ENCODE results near the gene GNAI3. TPM values are rescaled to one million over a fixed set of nuclear protein-coding genes. Genes with fewer than 3 reads are reported as not detected.

GNAI3 gene
- polyA plus RNA-seq, 1 donor from 2014 or later: 10.6 TPM

DNA sequence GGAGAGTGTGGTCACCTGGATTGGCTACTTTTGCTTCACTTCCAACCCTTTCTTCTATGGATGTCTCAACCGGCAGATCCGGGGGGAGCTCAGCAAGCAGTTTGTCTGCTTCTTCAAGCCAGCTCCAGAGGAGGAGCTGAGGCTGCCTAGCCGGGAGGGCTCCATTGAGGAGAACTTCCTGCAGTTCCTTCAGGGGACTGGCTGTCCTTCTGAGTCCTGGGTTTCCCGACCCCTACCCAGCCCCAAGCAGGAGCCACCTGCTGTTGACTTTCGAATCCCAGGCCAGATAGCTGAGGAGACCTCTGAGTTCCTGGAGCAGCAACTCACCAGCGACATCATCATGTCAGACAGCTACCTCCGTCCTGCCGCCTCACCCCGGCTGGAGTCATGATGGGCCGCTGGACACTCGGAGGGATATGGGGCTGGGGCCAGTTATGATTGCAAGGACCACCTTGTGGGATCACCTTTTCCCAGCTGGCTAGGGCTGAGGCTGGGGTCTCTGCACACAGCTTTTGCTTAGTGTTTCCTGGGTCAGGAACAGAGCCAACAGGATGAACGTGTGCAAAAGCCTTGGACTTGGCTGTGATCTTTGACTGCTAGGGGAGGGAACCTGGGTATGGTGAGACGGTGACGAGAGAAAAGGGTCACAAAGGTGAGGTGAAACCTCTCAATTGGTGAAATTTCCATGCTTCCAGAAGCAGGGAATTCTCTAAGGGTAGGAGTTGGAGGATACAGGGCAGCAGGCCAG lies 4.3 kb upstream of the GNAI3 start:
- no peaks in the 10 kb centered on the region for H3F3A ChIP-seq (ENCODE audit: insufficient read depth, low read length, poor library complexity, severe bottlenecking)
- no peaks in the 10 kb centered on the region for H3K36me3 ChIP-seq (ENCODE audit: insufficient read depth, low read length)
- H3K79me2 ChIP-seq (replicated peaks; ENCODE audit: insufficient read depth, low read length): peaks cover 8% of the 10 kb centered on the region
- no peaks in the 10 kb centered on the region for H3K27me3 ChIP-seq (ENCODE audit: insufficient read depth, low read depth, low read length)
- TF ChIP-seq REST (IDR thresholded peaks at IDR 0.05; ENCODE audit: borderline replicate concordance) (no peak), EZH2 (IDR thresholded peaks at IDR 0.05; ENCODE audit: borderline replicate concordance, insufficient read depth, low read length, poor library complexity, severe bottlenecking) (no peak), TAF1 (IDR thresholded peaks at IDR 0.05; ENCODE audit: low read depth) (no peak), EP300 (conservative IDR thresholded peaks at IDR 0.05; ENCODE audit: poor library complexity, severe bottlenecking) (no peak), POLR2AphosphoS5 (IDR thresholded peaks at IDR 0.05) (no peak), CTCF (IDR thresholded peaks at IDR 0.05; ENCODE audit: poor library complexity, severe bottlenecking) (no peak), RAD21 (conservative IDR thresholded peaks at IDR 0.05) (no peak), SMC3 (conservative IDR thresholded peaks at IDR 0.05; ENCODE audit: poor library complexity) (no peak), MXI1 (conservative IDR thresholded peaks at IDR 0.05; ENCODE audit: poor library complexity, severe bottlenecking) (no peak)
- H3K4me2 ChIP-seq (ENCODE audit: low read length): no peak overlapping the region
- H3K4me3 ChIP-seq (ENCODE audit: low read length): no peak overlapping the region
- no peaks in the 10 kb centered on the region for H3K9me3 ChIP-seq (ENCODE audit: low read length)
- no peak overlapping the region for H2AFZ ChIP-seq (ENCODE audit: low read depth, low read length)
- no peak overlapping the region for H3K9ac ChIP-seq (ENCODE audit: low read length)
- H4K20me1 ChIP-seq (ENCODE audit: insufficient read depth): no peaks in the 10 kb centered on the region
- no peaks in the 10 kb centered on the region for H3K9me2 ChIP-seq (ENCODE audit: insufficient read depth, low read length)
- H3K27ac ChIP-seq (ENCODE audit: low read length): no peak overlapping the region

- H3K27ac ChIP-seq (ENCODE audit: low read length): peak overlapping the region; percentile 55
- peaks cover 4% of the 10 kb centered on the region for H3F3A ChIP-seq (ENCODE audit: insufficient read depth, low read length, poor library complexity, severe bottlenecking)
- peak overlapping the region; percentile 34 for H3K9ac ChIP-seq (ENCODE audit: low read length)
- no peaks in the 10 kb centered on the region for H3K27me3 ChIP-seq (ENCODE audit: insufficient read depth, low read depth, low read length)
- no peaks in the 10 kb centered on the region for H3K9me3 ChIP-seq (ENCODE audit: low read length)
- peak overlapping the region; percentile 64 for H3K4me2 ChIP-seq (ENCODE audit: low read length)
- peak overlapping the region; percentile 78 for H2AFZ ChIP-seq (ENCODE audit: low read depth, low read length)
- TF ChIP-seq SMC3 (conservative IDR thresholded peaks at IDR 0.05; ENCODE audit: poor library complexity): peak; percentile 97
- no peak for TF ChIP-seq TAF1 (IDR thresholded peaks at IDR 0.05; ENCODE audit: low read depth)
- no peak for TF ChIP-seq POLR2AphosphoS5 (IDR thresholded peaks at IDR 0.05)
- peak; percentile 96 for TF ChIP-seq CTCF (IDR thresholded peaks at IDR 0.05; ENCODE audit: poor library complexity, severe bottlenecking)
- TF ChIP-seq MXI1 (conservative IDR thresholded peaks at IDR 0.05; ENCODE audit: poor library complexity, severe bottlenecking): peak; percentile 33
- peak; percentile 96 for TF ChIP-seq RAD21 (conservative IDR thresholded peaks at IDR 0.05)
- H3K36me3 ChIP-seq (ENCODE audit: insufficient read depth, low read length): no peaks in the 10 kb centered on the region
- no peaks in the 10 kb centered on the region for H4K20me1 ChIP-seq (ENCODE audit: insufficient read depth)
- H3K9me2 ChIP-seq (ENCODE audit: insufficient read depth, low read length): no peaks in the 10 kb centered on the region
- H3K79me2 ChIP-seq (replicated peaks; ENCODE audit: insufficient read depth, low read length): peaks cover 31% of the 10 kb centered on the region
- H3K4me3 ChIP-seq (ENCODE audit: low read length): peak overlapping the region; percentile 94
Observed at GRCh38 chr1:109546311-109547109, 1.9 kb upstream of the GNAI3 start.

Data from neural cell (in vitro differentiated cells).